Pancreas (tissue), 10 donors: Measurements from ENCODE around the gene PPIP5K2. TPM values are rescaled to one million over a fixed set of nuclear protein-coding genes. Genes with fewer than 3 reads are reported as not detected.
"Not testable (repeated sequence)": the region's sequence is repeated elsewhere in the genome, so short reads cannot be mapped to it uniquely, and the experiment has no call there.

Experiments
- ATAC-seq, 4 donors: fragments of 200-7000 bp; cut with Tn5 transposase; one replicate each; pipeline versions ENCODE4 v1.8.0 to v1.9.1; 2020; ENCODE audit warnings: mild to moderate bottlenecking in 4 of 4, moderate library complexity in 4 of 4
- DNase-seq, 6 donors: peaks; one replicate each; pipeline ENCODE4 v3.0.0-alpha.2; 2020
- FAIRE-seq: peaks from 2 replicates; lab custom pipeline; 2012; peaks lifted over from hg19 to GRCh38; lab: Jason Lieb, UNC
- H3K27ac ChIP-seq, 4 donors: fragments of 200-600 bp; sonication (generic); 1 replicate in 3 of 4; 2 replicates in 1 of 4; pipeline versions ENCODE4 v1.5.0 to v1.8.0; 2020
- H3K27me3 ChIP-seq, 4 donors: fragments of 200-600 bp; one replicate each; pipeline ENCODE4 v1.8.0; 2021
- H3K36me3 ChIP-seq, 3 donors: fragments of 200-600 bp; sonication (generic) in 1 of 3; one replicate each; pipeline versions ENCODE4 v1.5.0 to v1.8.0; 2020 to 2021
- H3K4me1 ChIP-seq, 3 donors: fragments of 200-600 bp; one replicate each; pipeline ENCODE4 v1.8.0; 2021
- H3K4me3 ChIP-seq, 4 donors: fragments of 200-600 bp; sonication (generic) in 2 of 4; one replicate each; pipeline versions ENCODE4 v1.5.0 to v1.8.0; 2020 to 2021
- H3K9me3 ChIP-seq, 4 donors: fragments of 200-600 bp; one replicate each; pipeline ENCODE4 v1.8.0; 2021
- CTCF ChIP-seq, 4 donors: fragments of 200-600 bp; sonication (generic) in 3 of 4; IDR thresholded peaks; one replicate each; pipeline versions ENCODE4 v1.5.0 to v1.8.0; 2021; ENCODE audit warnings: antibody characterized with exemption in 4 of 4
- WGBS, 2 donors: extraction: QIAGEN DNeasy Blood & Tissue Kit; methylation state at CpG; one replicate each; pipeline ENCODE4 v1.1.7; 2013; 5-methylcytosine and 5-hydroxymethylcytosine counted together
- intact Hi-C, 3 donors: fragments of 100-400 bp; cut with DNase I; formaldehyde crosslinking; loops; one replicate each; pipeline versions ENCODE4 v1.11.1 to v1.14.2; 2022
- polyA plus RNA-seq, 2 donors: library from polyadenylated mRNA; stranded (reverse); fragments of 200-250 nt; gene quantifications; one replicate each; pipeline ENCODE4 v1.2.3, GENCODE V29; 2013
- total RNA-seq, 6 donors: library from RNA; stranded (reverse); fragmentation: NEBNext Ultra II Directional in 4 of 6; extraction: Animal tissue kit (Norgen Biotek cat#: 25700) in 4 of 6; gene quantifications; one replicate each; pipeline versions ENCODE4 v1.2.1 to v1.2.4, GENCODE V29; 2021 to 2023
- donor health status: healthy with polysubstance abuse.
- donor health status: DM: no; HTN: no; CAD: no; lungs with moderate emphysema.
- donor health status: DM: no; HTN: no; CAD: no.
- donor health status: control.
- donor health status: control.
- donor health status: Bipolar disorder and iron deficiency.
- donor health status: DM: yes; HTN: yes; CAD: no.
- donor health status: DM: no; HTN: no; CAD: no.
- donor health status: DM: no; HTN: no; CAD: no.
- donor health status: DM: yes; HTN: yes; CAD: no.

The PPIP5K2 gene
- total and polyA plus RNA-seq, 8 donors: 13.5 to 35.2 (median 22.4) TPM

- TF ChIP-seq CTCF (IDR thresholded peaks at IDR 0.05): no peak
- Histone ChIP-seq H3K27ac (no peak overlapping the region), H3K27me3 (no peaks in the 10 kb centered on the region), H3K4me1 (no peaks in the 10 kb centered on the region), H3K9me3 (no peaks in the 10 kb centered on the region), H3K4me3 (no peak overlapping the region), H3K36me3 (peaks cover 0 to 41% (median 0%) of the 10 kb centered on the region in 3 donors)
- 96% methylated on average over 8 of the region's 8 CpGs for WGBS, 2 donors
- intact Hi-C loops: no loop called here
- no peak for FAIRE-seq
- no peak for DNase-seq
- no peak for ATAC-seq
Measured at GRCh38 chr5:103186152-103186551, 66.1 kb downstream of the PPIP5K2 start.

GRCh38 chr5:103188436-103188835, 68.3 kb downstream of the PPIP5K2 start:
- H3K4me1 ChIP-seq: no peaks in the 10 kb centered on the region
- ATAC-seq (no peak), DNase-seq (no peak), FAIRE-seq (no peak)
- WGBS, 2 donors: 88 to 96% methylated on average over 1 of the region's 1 CpG
- H3K4me3 ChIP-seq: no peak overlapping the region
- H3K36me3 ChIP-seq: peaks cover 0 to 34% (median 0%) of the 10 kb centered on the region in 3 donors
- intact Hi-C loops: no loop called here
- no peaks in the 10 kb centered on the region for H3K9me3 ChIP-seq
- no peaks in the 10 kb centered on the region for H3K27me3 ChIP-seq
- no peak overlapping the region for H3K27ac ChIP-seq
- no peak for TF ChIP-seq CTCF (IDR thresholded peaks at IDR 0.05)

- no peak for FAIRE-seq
- no peak for TF ChIP-seq CTCF (IDR thresholded peaks at IDR 0.05)
- intact Hi-C loops: no loop called here
Measured at GRCh38 chr5:103203226-103203625, 83.1 kb downstream of the PPIP5K2 start.

GRCh38 chr5:103204990-103205389, 84.9 kb downstream of the PPIP5K2 start:
- ATAC-seq, DNase-seq, H3K27ac ChIP-seq, H3K9me3 ChIP-seq, H3K27me3 ChIP-seq, H3K4me3 ChIP-seq, H3K36me3 ChIP-seq, FAIRE-seq, intact Hi-C loops, H3K4me1 ChIP-seq: not testable (repeated sequence)
- 95 to 96% methylated on average over 3 of the region's 3 CpGs for WGBS, 2 donors

More at GRCh38 chr5:103203226-103203625, 83.1 kb downstream of the PPIP5K2 start:
- no peak overlapping the region for H3K4me3 ChIP-seq
- H3K36me3 ChIP-seq: no peaks in the 10 kb centered on the region
- no peak overlapping the region for H3K27ac ChIP-seq
- ATAC-seq (no peak), DNase-seq (no peak)
- H3K27me3 ChIP-seq: no peaks in the 10 kb centered on the region
- H3K9me3 ChIP-seq: no peaks in the 10 kb centered on the region
- H3K4me1 ChIP-seq: no peaks in the 10 kb centered on the region

- FAIRE-seq: no peak
- no peaks in the 10 kb centered on the region for H3K36me3 ChIP-seq
- H3K27me3 ChIP-seq: no peaks in the 10 kb centered on the region
- H3K4me1 ChIP-seq: no peaks in the 10 kb centered on the region
- no peak for ATAC-seq
- H3K27ac ChIP-seq: no peak overlapping the region
- H3K4me3 ChIP-seq: no peak overlapping the region
- intact Hi-C loops: no loop called here
- no peak for TF ChIP-seq CTCF (IDR thresholded peaks at IDR 0.05)
- 86 to 89% methylated on average over 3 of the region's 3 CpGs for WGBS, 2 donors
- H3K9me3 ChIP-seq: no peaks in the 10 kb centered on the region
- no peak for DNase-seq
Measured at GRCh38 chr5:103205991-103206700, 86.0 kb downstream of the PPIP5K2 start.
